Nephron progenitor cell (in vitro differentiated cells): ENCODE measurements around the gene CCDC91.
A peak's percentile ranks its signal among the peaks of the same experiment; 100 is the strongest.

Experiments
- DNase-seq: peaks from one replicate; pipeline ENCODE4 v3.0.0; 2021
- H3K27ac Mint-ChIP-seq: 2 replicates; pipeline ENCODE4 v1.8.0; 2021; ENCODE audit warnings: mild to moderate bottlenecking, moderate library complexity, mixed read lengths
- H3K27me3 Mint-ChIP-seq: 2 replicates; pipeline ENCODE4 v1.8.0; 2021; ENCODE audit warnings: mild to moderate bottlenecking, low read depth, mixed read lengths; ENCODE audit not compliant: poor library complexity
- H3K36me3 Mint-ChIP-seq: 2 replicates; pipeline ENCODE4 v1.8.0; 2021; ENCODE audit warnings: low read depth, mixed read lengths
- H3K4me1 Mint-ChIP-seq: 2 replicates; pipeline ENCODE4 v1.8.0; 2021; ENCODE audit warnings: mixed read lengths
- H3K4me3 Mint-ChIP-seq: 2 replicates; pipeline ENCODE4 v1.8.0; 2021; ENCODE audit warnings: mild to moderate bottlenecking, moderate library complexity, mixed read lengths
- H3K9me3 Mint-ChIP-seq: 2 replicates; pipeline ENCODE4 v1.8.0; 2021; ENCODE audit warnings: mild to moderate bottlenecking, moderate library complexity, mixed read lengths
- TF ChIP-seq, protein P1 (sequence below): fragments of 200-600 bp; sonication (generic); IDR thresholded peaks from 2 replicates; pipeline ENCODE4 v1.5.0; 2021; ENCODE audit warnings: antibody characterized with exemption

The CCDC91 gene

DNA sequence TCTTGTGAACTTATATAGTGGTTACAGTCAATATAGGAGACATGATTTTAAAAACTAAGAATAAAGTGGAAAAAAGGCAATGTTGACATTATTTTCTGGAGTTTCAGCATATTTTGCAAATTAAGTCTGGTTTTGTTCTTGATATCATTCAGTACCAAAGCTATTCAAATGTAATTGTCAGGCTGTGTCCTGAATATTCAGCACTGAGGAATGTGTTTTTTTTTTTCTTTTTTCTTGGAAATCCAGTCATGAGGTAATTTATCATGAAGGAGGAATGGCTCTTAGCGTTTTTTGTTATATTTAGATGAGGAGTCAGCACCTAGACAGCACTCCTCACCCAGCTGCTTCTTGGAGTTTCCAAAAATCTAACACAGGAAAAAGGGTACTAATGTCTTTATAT is 225.5 kb downstream of the CCDC91 start:
- no peaks in the 10 kb centered on the region for H3K9me3 Mint-ChIP-seq
- H3K27me3 Mint-ChIP-seq, result no peaks in the 10 kb centered on the region
- peaks cover 5% of the 10 kb centered on the region for H3K36me3 Mint-ChIP-seq
- no peak for DNase-seq
- no peaks in the 10 kb centered on the region for H3K4me1 Mint-ChIP-seq
- no peak overlapping the region for H3K27ac Mint-ChIP-seq
- no peak overlapping the region for H3K4me3 Mint-ChIP-seq
- TF ChIP-seq, protein P1, sequence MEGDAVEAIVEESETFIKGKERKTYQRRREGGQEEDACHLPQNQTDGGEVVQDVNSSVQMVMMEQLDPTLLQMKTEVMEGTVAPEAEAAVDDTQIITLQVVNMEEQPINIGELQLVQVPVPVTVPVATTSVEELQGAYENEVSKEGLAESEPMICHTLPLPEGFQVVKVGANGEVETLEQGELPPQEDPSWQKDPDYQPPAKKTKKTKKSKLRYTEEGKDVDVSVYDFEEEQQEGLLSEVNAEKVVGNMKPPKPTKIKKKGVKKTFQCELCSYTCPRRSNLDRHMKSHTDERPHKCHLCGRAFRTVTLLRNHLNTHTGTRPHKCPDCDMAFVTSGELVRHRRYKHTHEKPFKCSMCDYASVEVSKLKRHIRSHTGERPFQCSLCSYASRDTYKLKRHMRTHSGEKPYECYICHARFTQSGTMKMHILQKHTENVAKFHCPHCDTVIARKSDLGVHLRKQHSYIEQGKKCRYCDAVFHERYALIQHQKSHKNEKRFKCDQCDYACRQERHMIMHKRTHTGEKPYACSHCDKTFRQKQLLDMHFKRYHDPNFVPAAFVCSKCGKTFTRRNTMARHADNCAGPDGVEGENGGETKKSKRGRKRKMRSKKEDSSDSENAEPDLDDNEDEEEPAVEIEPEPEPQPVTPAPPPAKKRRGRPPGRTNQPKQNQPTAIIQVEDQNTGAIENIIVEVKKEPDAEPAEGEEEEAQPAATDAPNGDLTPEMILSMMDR, result no peak

- H3K27ac Mint-ChIP-seq, result no peak overlapping the region
These were observed 231.1 kb downstream of the CCDC91 start for GRCh38 chr12:28421374-28421773.

DNA sequence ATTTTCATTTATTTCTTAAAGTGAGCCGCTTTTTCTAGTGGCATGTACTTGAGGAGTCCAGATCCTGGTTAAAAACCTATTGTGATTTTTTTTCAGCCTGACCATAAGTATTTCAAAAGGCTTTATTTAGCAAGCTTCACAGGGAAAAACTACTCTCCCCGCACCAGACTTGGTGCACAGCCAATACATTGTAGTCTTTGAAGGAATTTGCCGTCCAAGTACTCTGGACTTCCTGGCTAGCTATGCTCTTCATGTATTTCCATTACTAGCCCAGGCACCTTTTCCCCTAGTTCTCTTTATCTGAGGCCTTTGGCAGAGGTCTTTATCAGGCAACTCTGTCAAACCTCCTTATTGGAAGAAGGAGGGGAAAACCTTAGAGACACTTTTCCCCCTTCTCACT is 234.7 kb downstream of the CCDC91 start:
- no peak overlapping the region for H3K4me3 Mint-ChIP-seq
- H3K4me1 Mint-ChIP-seq, result no peaks in the 10 kb centered on the region
- H3K9me3 Mint-ChIP-seq, result peaks cover 5% of the 10 kb centered on the region
- TF ChIP-seq, protein P1, result no peak
- no peaks in the 10 kb centered on the region for H3K36me3 Mint-ChIP-seq
- H3K27ac Mint-ChIP-seq, result no peak overlapping the region
- DNase-seq, result no peak
- no peaks in the 10 kb centered on the region for H3K27me3 Mint-ChIP-seq

More at GRCh38 chr12:28421374-28421773, 231.1 kb downstream of the CCDC91 start:
- Mint-ChIP-seq H3K9me3 (peaks cover 5% of the 10 kb centered on the region), H3K36me3 (no peaks in the 10 kb centered on the region), H3K27me3 (no peaks in the 10 kb centered on the region), H3K4me3 (no peak overlapping the region), H3K4me1 (no peaks in the 10 kb centered on the region)
- DNase-seq, result no peak
- TF ChIP-seq, protein P1, result no peak

DNA sequence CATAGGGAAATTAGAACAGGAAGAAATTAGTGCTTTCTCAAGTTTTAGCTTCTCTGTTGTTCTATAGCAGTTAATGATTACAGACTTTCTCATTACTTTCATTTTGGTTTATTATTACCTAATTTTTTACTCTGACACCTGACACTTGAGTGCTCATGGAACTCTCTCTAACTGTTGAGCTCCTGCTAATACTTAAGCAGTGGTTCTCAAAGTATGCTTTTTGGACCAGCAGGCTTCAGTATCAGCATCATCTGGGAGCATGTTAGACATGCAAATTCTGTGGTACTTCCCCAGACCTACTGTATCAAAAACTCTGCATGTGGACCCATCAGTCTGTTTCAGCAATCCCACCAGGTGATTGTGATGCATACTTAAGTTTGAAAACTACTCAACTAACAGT is 235.3 kb downstream of the CCDC91 start:
- DNase-seq, result no peak
- no peaks in the 10 kb centered on the region for H3K36me3 Mint-ChIP-seq
- peaks cover 5% of the 10 kb centered on the region for H3K9me3 Mint-ChIP-seq
- no peaks in the 10 kb centered on the region for H3K27me3 Mint-ChIP-seq
- no peak overlapping the region for H3K4me3 Mint-ChIP-seq
- no peaks in the 10 kb centered on the region for H3K4me1 Mint-ChIP-seq
- TF ChIP-seq, protein P1, result no peak
- H3K27ac Mint-ChIP-seq, result peak overlapping the region; percentile 15

DNA sequence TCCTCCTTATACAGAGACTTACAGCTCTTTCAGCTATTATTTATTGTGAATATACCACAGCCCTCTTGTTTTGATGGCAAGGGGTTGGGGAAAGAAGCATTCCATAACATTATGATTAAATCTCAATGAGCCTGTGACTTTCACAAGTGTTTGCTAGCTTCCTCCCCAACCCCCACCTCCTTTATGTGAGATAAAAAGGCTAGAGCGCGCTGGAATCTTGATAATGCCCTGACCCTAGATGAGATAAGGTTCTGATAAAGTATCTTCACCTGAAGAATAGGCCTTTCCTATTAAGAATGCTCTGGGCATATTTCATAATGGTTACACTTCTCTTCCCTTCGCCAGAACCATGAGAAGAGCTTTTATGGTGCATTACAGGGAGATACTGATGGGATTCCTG is 236.8 kb downstream of the CCDC91 start:
- H3K9me3 Mint-ChIP-seq, result no peaks in the 10 kb centered on the region

DNA sequence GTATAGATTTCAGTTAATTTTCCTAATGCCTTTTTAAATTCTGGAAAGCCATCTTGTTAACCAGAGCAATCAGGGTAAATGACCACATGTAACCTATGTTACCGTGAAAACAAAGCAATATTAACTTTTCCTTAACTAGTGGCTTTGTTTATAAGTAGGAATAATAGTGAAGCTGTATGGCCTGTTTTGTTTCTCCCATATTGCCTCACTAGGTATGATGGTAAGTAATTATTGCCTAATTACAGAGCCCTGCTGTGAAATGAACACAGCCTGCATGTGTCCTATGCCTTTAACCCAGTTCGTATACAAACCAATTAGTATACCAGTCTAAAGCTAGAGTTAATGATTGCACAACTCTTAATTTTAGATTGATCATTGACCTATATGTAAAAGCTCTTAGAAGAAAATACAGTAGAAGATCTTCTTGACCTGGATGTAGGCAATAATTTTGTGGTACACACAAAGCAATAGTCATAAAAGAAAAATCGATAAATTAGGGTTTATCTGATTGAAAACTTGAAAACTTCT is 249.9 kb downstream of the CCDC91 start:
- TF ChIP-seq, protein P1, result no peak
- Mint-ChIP-seq H3K27me3 (no peaks in the 10 kb centered on the region), H3K9me3 (no peaks in the 10 kb centered on the region), H3K4me1 (no peaks in the 10 kb centered on the region), H3K27ac (no peak overlapping the region), H3K36me3 (no peaks in the 10 kb centered on the region), H3K4me3 (no peak overlapping the region)
- DNase-seq, result no peak

More for the DNA sequence above, 236.8 kb downstream of the CCDC91 start:
- no peaks in the 10 kb centered on the region for H3K27me3 Mint-ChIP-seq
- H3K4me1 Mint-ChIP-seq, result no peaks in the 10 kb centered on the region
- no peaks in the 10 kb centered on the region for H3K36me3 Mint-ChIP-seq
- no peak overlapping the region for H3K27ac Mint-ChIP-seq
- TF ChIP-seq, protein P1, result no peak
- no peak for DNase-seq
- H3K4me3 Mint-ChIP-seq, result no peak overlapping the region
